ENCODE measurements around the gene KCTD3. TPM values are rescaled to one million over a fixed set of nuclear protein-coding genes. Genes with fewer than 3 reads are reported as not detected.
A peak's percentile ranks its signal among the peaks of the same experiment; 100 is the strongest.

KCTD3 gene
- total and polyA plus RNA-seq, 2 donors, result 14.7 to 28.9 TPM

- no peaks in the 10 kb centered on the region for H3K9me3 ChIP-seq (ENCODE audit: control insufficient read depth in 2 of 2, insufficient read depth in 1 of 2, low read length in 1 of 2)
- no peaks in the 10 kb centered on the region for H3K4me1 ChIP-seq (ENCODE audit: control insufficient read depth in 2 of 2, insufficient read depth in 2 of 2, low read length in 2 of 2)
- no peak for DNase-seq (ENCODE audit: low read depth in 6 of 9, low spot score in 9 of 9)
- no peaks in the 10 kb centered on the region for H3K27me3 ChIP-seq (ENCODE audit: control insufficient read depth in 2 of 2, insufficient read depth in 1 of 2, low read length in 1 of 2)
- H3K27ac ChIP-seq (ENCODE audit: low read depth in 1 of 2, low read length in 1 of 2), result no peak overlapping the region
- H3K36me3 ChIP-seq (ENCODE audit: control insufficient read depth in 2 of 2, insufficient read depth in 2 of 2, low read length in 1 of 2), result peaks cover 0 to 2% of the 10 kb centered on the region in 2 donors
- no peak overlapping the region for H3K4me3 ChIP-seq (ENCODE audit: low read length in 2 of 2)
These were observed 30.9 kb downstream of the KCTD3 start for GRCh38 chr1:215597961-215598360.

GRCh38 chr1:215599418-215600074 is 32.4 kb downstream of the KCTD3 start:
- H3K36me3 ChIP-seq (ENCODE audit: control insufficient read depth in 2 of 2, insufficient read depth in 2 of 2, low read length in 1 of 2), result peaks cover 0 to 2% of the 10 kb centered on the region in 2 donors
- H3K9me3 ChIP-seq (ENCODE audit: control insufficient read depth in 2 of 2, insufficient read depth in 1 of 2, low read length in 1 of 2), result no peaks in the 10 kb centered on the region
- DNase-seq (ENCODE audit: low read depth in 6 of 9, low spot score in 9 of 9), result no peak
- H3K4me1 ChIP-seq (ENCODE audit: control insufficient read depth in 2 of 2, insufficient read depth in 2 of 2, low read length in 2 of 2), result no peaks in the 10 kb centered on the region
- H3K4me3 ChIP-seq (ENCODE audit: low read length in 2 of 2), result no peak overlapping the region
- 94% methylated on average over 3 of the region's 3 CpGs for WGBS
- no peaks in the 10 kb centered on the region for H3K27me3 ChIP-seq (ENCODE audit: control insufficient read depth in 2 of 2, insufficient read depth in 1 of 2, low read length in 1 of 2)
- no peak overlapping the region for H3K27ac ChIP-seq (ENCODE audit: low read depth in 1 of 2, low read length in 1 of 2)

- DNase-seq (ENCODE audit: low read depth in 6 of 9, low spot score in 9 of 9), result peak in 1 of 9 donors; percentile 2
These were observed 33.2 kb downstream of the KCTD3 start for GRCh38 chr1:215600258-215600792.

GRCh38 chr1:215600867-215601266 is 33.8 kb downstream of the KCTD3 start:
- Histone ChIP-seq H3K27ac (ENCODE audit: low read depth in 1 of 2, low read length in 1 of 2) (no peak overlapping the region), H3K36me3 (ENCODE audit: control insufficient read depth in 2 of 2, insufficient read depth in 2 of 2, low read length in 1 of 2) (peaks cover 0 to 2% of the 10 kb centered on the region in 2 donors), H3K4me1 (ENCODE audit: control insufficient read depth in 2 of 2, insufficient read depth in 2 of 2, low read length in 2 of 2) (no peaks in the 10 kb centered on the region), H3K9me3 (ENCODE audit: control insufficient read depth in 2 of 2, insufficient read depth in 1 of 2, low read length in 1 of 2) (no peaks in the 10 kb centered on the region), H3K4me3 (ENCODE audit: low read length in 2 of 2) (no peak overlapping the region), H3K27me3 (ENCODE audit: control insufficient read depth in 2 of 2, insufficient read depth in 1 of 2, low read length in 1 of 2) (no peaks in the 10 kb centered on the region)
- 99% methylated on average over 10 of the region's 10 CpGs for WGBS
- no peak for DNase-seq (ENCODE audit: low read depth in 6 of 9, low spot score in 9 of 9)

More at GRCh38 chr1:215600258-215600792, 33.2 kb downstream of the KCTD3 start:
- Histone ChIP-seq H3K27me3 (ENCODE audit: control insufficient read depth in 2 of 2, insufficient read depth in 1 of 2, low read length in 1 of 2) (no peaks in the 10 kb centered on the region), H3K27ac (ENCODE audit: low read depth in 1 of 2, low read length in 1 of 2) (no peak overlapping the region), H3K36me3 (ENCODE audit: control insufficient read depth in 2 of 2, insufficient read depth in 2 of 2, low read length in 1 of 2) (peaks cover 0 to 2% of the 10 kb centered on the region in 2 donors), H3K4me1 (ENCODE audit: control insufficient read depth in 2 of 2, insufficient read depth in 2 of 2, low read length in 2 of 2) (no peaks in the 10 kb centered on the region), H3K4me3 (ENCODE audit: low read length in 2 of 2) (no peak overlapping the region), H3K9me3 (ENCODE audit: control insufficient read depth in 2 of 2, insufficient read depth in 1 of 2, low read length in 1 of 2) (no peaks in the 10 kb centered on the region)

- H3K4me1 ChIP-seq (ENCODE audit: control insufficient read depth in 2 of 2, insufficient read depth in 2 of 2, low read length in 2 of 2), result no peaks in the 10 kb centered on the region
- WGBS, result 90% methylated on average over 2 of the region's 2 CpGs
- no peaks in the 10 kb centered on the region for H3K27me3 ChIP-seq (ENCODE audit: control insufficient read depth in 2 of 2, insufficient read depth in 1 of 2, low read length in 1 of 2)
- no peaks in the 10 kb centered on the region for H3K9me3 ChIP-seq (ENCODE audit: control insufficient read depth in 2 of 2, insufficient read depth in 1 of 2, low read length in 1 of 2)
- no peak overlapping the region for H3K4me3 ChIP-seq (ENCODE audit: low read length in 2 of 2)
- no peak overlapping the region for H3K27ac ChIP-seq (ENCODE audit: low read depth in 1 of 2, low read length in 1 of 2)
- no peak for DNase-seq (ENCODE audit: low read depth in 6 of 9, low spot score in 9 of 9)
- H3K36me3 ChIP-seq (ENCODE audit: control insufficient read depth in 2 of 2, insufficient read depth in 2 of 2, low read length in 1 of 2), result peaks cover 0 to 2% of the 10 kb centered on the region in 2 donors
These were observed 34.2 kb downstream of the KCTD3 start for GRCh38 chr1:215601276-215601675.

GRCh38 chr1:215603319-215603718 is 36.2 kb downstream of the KCTD3 start:
- Histone ChIP-seq H3K4me1 (ENCODE audit: control insufficient read depth in 2 of 2, insufficient read depth in 2 of 2, low read length in 2 of 2) (no peaks in the 10 kb centered on the region), H3K9me3 (ENCODE audit: control insufficient read depth in 2 of 2, insufficient read depth in 1 of 2, low read length in 1 of 2) (no peaks in the 10 kb centered on the region), H3K4me3 (ENCODE audit: low read length in 2 of 2) (no peak overlapping the region), H3K36me3 (ENCODE audit: control insufficient read depth in 2 of 2, insufficient read depth in 2 of 2, low read length in 1 of 2) (no peaks in the 10 kb centered on the region), H3K27me3 (ENCODE audit: control insufficient read depth in 2 of 2, insufficient read depth in 1 of 2, low read length in 1 of 2) (no peaks in the 10 kb centered on the region), H3K27ac (ENCODE audit: low read depth in 1 of 2, low read length in 1 of 2) (no peak overlapping the region)
- DNase-seq (ENCODE audit: low read depth in 6 of 9, low spot score in 9 of 9), result no peak

GRCh38 chr1:215605011-215605621 is 38.0 kb downstream of the KCTD3 start:
- H3K4me1 ChIP-seq (ENCODE audit: control insufficient read depth in 2 of 2, insufficient read depth in 2 of 2, low read length in 2 of 2), result no peaks in the 10 kb centered on the region
- H3K4me3 ChIP-seq (ENCODE audit: low read length in 2 of 2), result no peak overlapping the region
- DNase-seq (ENCODE audit: low read depth in 6 of 9, low spot score in 9 of 9), result no peak
- no peaks in the 10 kb centered on the region for H3K27me3 ChIP-seq (ENCODE audit: control insufficient read depth in 2 of 2, insufficient read depth in 1 of 2, low read length in 1 of 2)
- no peak overlapping the region for H3K27ac ChIP-seq (ENCODE audit: low read depth in 1 of 2, low read length in 1 of 2)
- no peaks in the 10 kb centered on the region for H3K9me3 ChIP-seq (ENCODE audit: control insufficient read depth in 2 of 2, insufficient read depth in 1 of 2, low read length in 1 of 2)
- H3K36me3 ChIP-seq (ENCODE audit: control insufficient read depth in 2 of 2, insufficient read depth in 2 of 2, low read length in 1 of 2), result peaks cover 0 to 10% of the 10 kb centered on the region in 2 donors

GRCh38 chr1:215606036-215606435 is 38.9 kb downstream of the KCTD3 start:
- no peaks in the 10 kb centered on the region for H3K4me1 ChIP-seq (ENCODE audit: control insufficient read depth in 2 of 2, insufficient read depth in 2 of 2, low read length in 2 of 2)
- H3K4me3 ChIP-seq (ENCODE audit: low read length in 2 of 2), result no peak overlapping the region
- DNase-seq (ENCODE audit: low read depth in 6 of 9, low spot score in 9 of 9), result no peak
- no peaks in the 10 kb centered on the region for H3K27me3 ChIP-seq (ENCODE audit: control insufficient read depth in 2 of 2, insufficient read depth in 1 of 2, low read length in 1 of 2)
- H3K27ac ChIP-seq (ENCODE audit: low read depth in 1 of 2, low read length in 1 of 2), result no peak overlapping the region
- H3K36me3 ChIP-seq (ENCODE audit: control insufficient read depth in 2 of 2, insufficient read depth in 2 of 2, low read length in 1 of 2), result peaks cover 0 to 10% of the 10 kb centered on the region in 2 donors
- no peaks in the 10 kb centered on the region for H3K9me3 ChIP-seq (ENCODE audit: control insufficient read depth in 2 of 2, insufficient read depth in 1 of 2, low read length in 1 of 2)
- WGBS, result 94% methylated on average over 3 of the region's 3 CpGs

- peaks cover 0 to 10% of the 10 kb centered on the region in 2 donors for H3K36me3 ChIP-seq (ENCODE audit: control insufficient read depth in 2 of 2, insufficient read depth in 2 of 2, low read length in 1 of 2)
- no peak overlapping the region for H3K4me3 ChIP-seq (ENCODE audit: low read length in 2 of 2)
- H3K27me3 ChIP-seq (ENCODE audit: control insufficient read depth in 2 of 2, insufficient read depth in 1 of 2, low read length in 1 of 2), result no peaks in the 10 kb centered on the region
- no peak for DNase-seq (ENCODE audit: low read depth in 6 of 9, low spot score in 9 of 9)
- no peaks in the 10 kb centered on the region for H3K4me1 ChIP-seq (ENCODE audit: control insufficient read depth in 2 of 2, insufficient read depth in 2 of 2, low read length in 2 of 2)
- no peaks in the 10 kb centered on the region for H3K9me3 ChIP-seq (ENCODE audit: control insufficient read depth in 2 of 2, insufficient read depth in 1 of 2, low read length in 1 of 2)
- H3K27ac ChIP-seq (ENCODE audit: low read depth in 1 of 2, low read length in 1 of 2), result no peak overlapping the region
- WGBS, result 94% methylated on average over 2 of the region's 2 CpGs
These were observed 39.6 kb downstream of the KCTD3 start for GRCh38 chr1:215606564-215607168.
